Skin of body (tissue), 2 donors: Measurements from ENCODE around the gene MS4A18. TPM values are rescaled to one million over a fixed set of nuclear protein-coding genes. Genes with fewer than 3 reads are reported as not detected.
"Not testable (repeated sequence)": the region's sequence is repeated elsewhere in the genome, so short reads cannot be mapped to it uniquely, and the experiment has no call there.

Source experiments
- DNase-seq: peaks from one replicate; lab custom pipeline; 2025; lab: John Stamatoyannopoulos, UW
- total RNA-seq: library from RNA; depleted of rRNA; stranded (reverse); fragments of >200 nt; gene quantifications from one replicate; pipeline ENCODE4 v1.2.3, GENCODE V29; 2014

Gene MS4A18
- total RNA-seq = not detected

GRCh38 chr11:60724420-60724819 lies at the start of gene MS4A18:
Gene MS4A18 (plus strand): TSS chr11:60724720.
- DNase-seq = no peak

GRCh38 chr11:60678231-60678630 lies 46.3 kb upstream of the MS4A18 start:
- not testable (repeated sequence) for DNase-seq

- DNase-seq = no peak
These were observed 44.6 kb upstream of the MS4A18 start for GRCh38 chr11:60679879-60680278.

- no peak for DNase-seq
These were observed 43.9 kb upstream of the MS4A18 start for GRCh38 chr11:60680455-60681119.

- not testable (repeated sequence) for DNase-seq
These were observed 40.0 kb upstream of the MS4A18 start for GRCh38 chr11:60684541-60684848.

- no peak for DNase-seq
These were observed 32.9 kb upstream of the MS4A18 start for GRCh38 chr11:60691661-60692060.

- DNase-seq = no peak
These were observed 25.2 kb upstream of the MS4A18 start, which contains the start of gene MS4A8 for GRCh38 chr11:60699284-60699691. Gene MS4A8 (plus strand): TSS chr11:60699612. CDS start chr11:60700861, 1,249 bp downstream.

GRCh38 chr11:60699936-60700335 lies 24.6 kb upstream of the MS4A18 start:
- DNase-seq = peak; percentile 5

- DNase-seq = no peak
These were observed 23.6 kb upstream of the MS4A18 start for GRCh38 chr11:60700689-60701468.

GRCh38 chr11:60701469-60701818 lies 23.1 kb upstream of the MS4A18 start:
- no peak for DNase-seq

- DNase-seq = no peak
These were observed 21.1 kb upstream of the MS4A18 start for GRCh38 chr11:60703374-60703773.

GRCh38 chr11:60705895-60706294 lies 18.6 kb upstream of the MS4A18 start:
- DNase-seq = no peak

GRCh38 chr11:60706931-60707330 lies 17.6 kb upstream of the MS4A18 start:
- no peak for DNase-seq

GRCh38 chr11:60710482-60710881 lies 14.0 kb upstream of the MS4A18 start:
- no peak for DNase-seq

GRCh38 chr11:60711276-60711675 lies 13.2 kb upstream of the MS4A18 start:
- no peak for DNase-seq

GRCh38 chr11:60713423-60713822 lies 11.1 kb upstream of the MS4A18 start:
- not testable (repeated sequence) for DNase-seq

- no peak for DNase-seq
These were observed 6.6 kb upstream of the MS4A18 start for GRCh38 chr11:60717956-60718355.

- DNase-seq = no peak
These were observed 5.8 kb upstream of the MS4A18 start for GRCh38 chr11:60718524-60719316.

GRCh38 chr11:60719391-60719790 lies 5.1 kb upstream of the MS4A18 start:
- DNase-seq = no peak

- no peak for DNase-seq
These were observed 4.1 kb upstream of the MS4A18 start for GRCh38 chr11:60720460-60720859.

GRCh38 chr11:60725592-60725991 lies 1.1 kb downstream of the MS4A18 start:
- no peak for DNase-seq

GRCh38 chr11:60731586-60731985 lies 7.1 kb downstream of the MS4A18 start:
- no peak for DNase-seq
